HG02870 (cell line): Measurements from ENCODE around the gene LY86.
A peak's percentile ranks its signal among the peaks of the same experiment; 100 is the strongest.

ENCODE experiments used
- ATAC-seq: cut with Tn5 transposase; IDR thresholded peaks from one replicate; pipeline ENCODE4 v1.9.1; 2021; ENCODE audit warnings: mild to moderate bottlenecking, moderate library complexity; ENCODE audit not compliant: unreplicated experiment

Gene LY86

DNA sequence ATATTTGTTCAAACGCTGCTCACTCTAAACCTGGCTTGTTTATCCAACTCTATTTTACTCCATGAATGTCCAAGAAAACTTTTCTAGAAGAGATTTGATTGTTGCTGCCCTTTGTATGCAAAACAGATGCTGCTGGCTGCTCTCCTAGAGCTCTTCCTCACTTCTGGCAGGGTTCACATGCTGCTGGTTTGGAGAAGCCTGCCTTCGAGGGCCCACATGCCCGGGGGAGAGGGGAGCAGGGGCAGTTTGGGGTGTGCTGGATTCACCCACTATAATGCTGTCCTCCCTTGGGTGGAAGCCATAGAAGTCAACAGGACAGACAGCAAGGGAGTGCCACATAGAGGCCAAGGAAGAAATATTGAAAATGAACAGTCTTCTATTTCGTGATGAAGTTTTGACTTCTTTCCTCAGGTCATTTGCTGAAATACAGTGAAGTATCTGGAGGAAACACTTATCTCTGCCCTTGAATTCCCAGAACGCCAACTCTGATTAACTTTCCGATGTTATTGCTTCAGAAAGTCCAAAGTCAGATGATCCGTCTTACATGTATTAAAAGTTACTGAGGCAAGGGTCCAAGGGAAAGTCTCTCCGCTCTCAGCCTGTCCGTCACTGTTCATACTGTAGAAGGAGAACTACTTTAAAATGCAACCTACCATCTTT is 32.4 kb downstream of the LY86 start:
- ATAC-seq, result no peak

- ATAC-seq, result no peak
Observed at GRCh38 chr6:6622501-6622900, 34.0 kb downstream of the LY86 start.

- no peak for ATAC-seq
Observed at GRCh38 chr6:6623553-6623952, 35.0 kb downstream of the LY86 start.

GRCh38 chr6:6624269-6624990 is 35.9 kb downstream of the LY86 start:
- no peak for ATAC-seq

DNA sequence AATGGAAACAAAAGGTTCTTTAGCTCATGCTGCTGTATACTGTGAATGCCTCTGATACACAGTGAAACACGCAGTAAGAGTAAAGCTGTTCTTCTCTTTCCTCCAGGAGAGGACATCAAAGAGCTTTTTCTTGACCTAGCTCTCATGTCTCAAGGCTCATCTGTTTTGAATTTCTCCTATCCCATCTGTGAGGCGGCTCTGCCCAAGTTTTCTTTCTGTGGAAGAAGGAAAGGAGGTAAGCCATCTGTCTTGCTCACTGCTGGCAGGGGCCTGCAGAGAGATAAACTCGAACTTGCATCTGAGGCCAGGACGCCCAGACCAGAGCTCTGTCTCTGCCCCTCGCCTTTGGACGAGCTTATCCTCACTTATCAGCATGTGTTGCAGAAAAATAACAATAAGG is 37.7 kb downstream of the LY86 start:
- ATAC-seq, result no peak

DNA sequence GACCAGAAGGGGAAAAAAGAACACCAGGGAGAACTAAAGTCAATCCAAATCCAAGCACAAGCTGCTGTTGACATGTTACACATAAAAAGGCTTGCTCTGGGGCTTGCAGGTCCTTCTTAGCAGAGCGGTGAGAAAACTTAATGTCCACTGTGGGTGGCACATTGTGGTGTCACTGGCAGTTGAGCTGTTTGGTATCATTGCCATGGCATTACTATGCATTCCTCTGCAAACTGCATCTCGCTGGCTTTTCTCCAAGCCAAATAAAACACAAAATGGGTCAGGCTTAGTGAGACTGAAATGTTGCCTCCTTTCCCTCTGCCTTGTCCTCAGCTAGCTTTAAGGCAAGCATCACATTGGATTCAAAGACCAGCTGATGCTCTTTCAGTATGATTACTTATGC is 40.9 kb downstream of the LY86 start:
- ATAC-seq, result no peak

DNA sequence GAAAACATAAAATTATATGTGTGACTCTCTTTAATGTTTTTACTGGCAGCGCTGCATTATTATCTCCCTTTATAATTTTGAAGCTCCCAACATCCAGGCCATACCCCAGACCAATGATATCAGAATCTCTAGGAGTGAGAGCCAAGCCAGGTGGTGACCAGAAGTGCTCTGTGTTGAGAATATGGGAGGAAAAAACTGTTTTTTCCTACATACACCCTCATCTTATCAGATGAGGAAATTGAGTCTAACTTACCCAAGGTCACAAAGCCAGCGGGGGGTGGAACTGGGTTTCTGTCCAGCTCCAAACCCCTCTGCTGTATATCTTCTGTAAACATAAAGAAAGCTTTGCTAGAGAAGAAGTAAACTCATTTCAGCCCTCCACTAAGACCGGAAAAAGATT is 42.5 kb downstream of the LY86 start:
- no peak for ATAC-seq

DNA sequence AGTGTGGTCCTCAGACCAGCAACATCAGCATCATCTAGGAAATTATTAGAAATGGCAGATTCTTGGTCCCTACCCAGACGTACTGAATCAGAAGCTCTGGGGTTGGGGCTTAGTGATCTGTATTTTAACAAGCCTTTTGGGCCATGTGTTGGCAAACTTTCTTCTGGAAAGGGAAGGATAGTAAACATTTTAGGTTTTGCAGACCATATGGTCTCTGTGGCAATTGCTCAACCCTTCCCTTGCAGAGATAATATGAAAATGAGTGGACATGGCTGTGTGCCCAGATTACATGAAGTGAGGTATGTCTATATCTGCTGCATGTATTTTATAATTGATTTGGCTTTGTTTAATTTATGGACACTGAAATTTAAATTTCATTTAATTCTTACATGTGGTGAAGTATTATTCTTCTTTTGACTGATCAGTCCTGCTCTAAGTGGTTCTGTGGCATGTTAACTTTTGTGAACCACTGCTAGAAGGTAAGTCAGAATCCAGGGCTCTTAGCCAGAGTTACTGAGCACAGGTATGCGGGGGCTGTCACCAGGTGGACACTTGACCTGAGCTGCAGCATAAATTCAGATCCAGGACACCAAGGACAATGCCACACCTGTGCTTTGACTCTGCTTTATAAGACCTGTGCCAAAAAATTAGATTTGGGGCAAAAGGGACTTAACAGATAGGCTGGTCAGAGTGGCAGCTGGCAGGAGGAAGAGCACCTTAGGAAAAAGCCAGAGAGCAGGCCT is 43.2 kb downstream of the LY86 start:
- no peak for ATAC-seq

DNA sequence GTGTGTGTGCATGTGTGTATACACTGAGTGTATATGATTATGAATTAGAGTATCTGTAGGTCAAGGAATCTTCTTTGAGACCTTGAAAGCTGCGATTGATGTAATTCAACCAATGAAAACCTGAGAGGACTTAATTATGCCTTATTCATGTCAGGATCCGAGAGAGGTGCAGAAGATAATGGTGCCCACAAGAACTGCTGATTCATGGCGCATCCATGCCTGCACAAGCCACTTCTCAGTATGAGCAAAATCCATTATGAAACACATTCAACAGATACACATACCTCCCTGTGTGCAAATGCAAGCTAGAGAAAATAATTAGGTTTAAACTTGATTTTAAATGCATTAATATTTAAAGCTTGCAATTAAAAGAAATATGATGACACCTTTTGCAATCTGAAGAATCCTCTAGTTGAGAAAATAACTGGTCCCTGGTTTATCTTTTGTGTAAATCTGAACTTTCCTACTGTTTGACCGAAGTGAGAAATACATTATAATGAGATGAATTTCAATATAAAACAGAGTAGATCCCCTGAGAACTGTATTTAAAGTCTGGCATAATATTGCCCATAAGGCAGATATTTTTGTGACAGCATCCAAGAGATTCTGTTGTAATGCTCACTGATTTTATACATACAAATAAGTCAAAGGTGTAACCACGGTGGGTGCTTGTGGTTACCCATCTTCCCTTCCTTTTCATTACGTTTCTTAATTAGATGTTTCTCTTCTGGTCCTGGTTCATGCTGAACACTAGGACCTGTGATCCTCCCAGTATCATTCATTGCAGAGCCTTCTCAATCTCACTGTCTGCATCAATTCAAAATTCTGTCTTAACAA is 45.6 kb downstream of the LY86 start:
- ATAC-seq, result no peak

- ATAC-seq, result no peak
Observed at GRCh38 chr6:6634735-6635075, 46.2 kb downstream of the LY86 start.

GRCh38 chr6:6635291-6635690 is 46.8 kb downstream of the LY86 start:
- ATAC-seq, result peak; percentile 60

GRCh38 chr6:6635869-6636268 is 47.3 kb downstream of the LY86 start:
- ATAC-seq, result no peak

DNA sequence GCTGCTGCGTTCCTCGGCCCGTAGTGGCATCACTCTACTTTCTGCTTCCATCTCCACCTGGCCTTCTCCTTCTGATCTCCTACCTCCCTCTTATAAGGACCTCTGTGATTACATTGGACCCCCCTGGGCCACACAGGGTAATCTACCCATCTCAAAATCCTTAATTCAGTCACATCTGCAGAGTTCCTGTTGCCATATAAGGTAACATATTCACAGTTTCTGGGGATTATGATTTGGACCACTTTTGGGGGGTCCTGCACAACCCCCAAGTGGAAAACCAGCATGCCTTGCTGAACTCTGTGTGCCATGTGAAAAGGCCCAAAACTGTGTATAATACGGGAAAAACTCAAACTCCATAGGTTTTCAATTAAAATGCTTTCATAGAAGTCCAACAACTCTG is 51.1 kb downstream of the LY86 start:
- ATAC-seq, result no peak

DNA sequence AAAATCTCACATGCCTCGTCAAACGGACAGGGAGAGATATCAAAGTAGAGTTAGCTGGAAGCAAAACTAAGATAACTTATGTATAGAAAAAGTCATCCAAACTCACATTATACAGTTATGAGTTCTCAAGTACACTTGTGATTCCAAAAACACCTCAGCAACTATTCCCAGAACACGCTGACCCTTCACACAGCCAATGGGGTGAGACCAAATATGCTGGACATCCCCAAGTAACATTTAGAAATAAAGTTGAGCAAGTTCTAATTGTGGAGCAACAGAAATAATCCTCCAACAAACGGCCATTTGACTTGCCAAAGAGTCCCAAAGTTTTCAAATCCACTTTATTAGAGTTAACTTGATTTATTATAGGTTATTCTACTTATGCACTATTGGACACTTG is 52.4 kb downstream of the LY86 start:
- ATAC-seq, result no peak

GRCh38 chr6:6643398-6643797 is 54.9 kb downstream of the LY86 start:
- ATAC-seq, result peak; percentile 90

GRCh38 chr6:6645261-6645917 is 56.9 kb downstream of the LY86 start:
- no peak for ATAC-seq

DNA sequence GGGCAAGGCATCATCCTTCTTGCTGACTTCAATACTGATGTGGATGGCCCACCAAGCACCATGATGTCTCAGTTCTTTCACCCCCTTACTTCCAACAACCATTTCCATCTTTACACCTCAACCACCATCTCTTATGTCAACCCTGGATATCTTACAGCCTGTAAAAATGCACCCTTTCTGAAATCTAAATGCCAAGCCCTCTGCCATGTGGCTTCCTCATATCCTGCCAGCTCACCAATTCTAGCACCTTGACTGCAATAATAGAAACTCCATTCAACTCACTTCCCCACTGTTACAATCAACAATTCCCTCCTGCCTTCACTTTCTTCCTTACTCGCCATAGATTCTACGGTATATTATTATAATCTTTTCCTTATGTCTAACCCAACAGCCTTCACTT is 57.9 kb downstream of the LY86 start:
- no peak for ATAC-seq

DNA sequence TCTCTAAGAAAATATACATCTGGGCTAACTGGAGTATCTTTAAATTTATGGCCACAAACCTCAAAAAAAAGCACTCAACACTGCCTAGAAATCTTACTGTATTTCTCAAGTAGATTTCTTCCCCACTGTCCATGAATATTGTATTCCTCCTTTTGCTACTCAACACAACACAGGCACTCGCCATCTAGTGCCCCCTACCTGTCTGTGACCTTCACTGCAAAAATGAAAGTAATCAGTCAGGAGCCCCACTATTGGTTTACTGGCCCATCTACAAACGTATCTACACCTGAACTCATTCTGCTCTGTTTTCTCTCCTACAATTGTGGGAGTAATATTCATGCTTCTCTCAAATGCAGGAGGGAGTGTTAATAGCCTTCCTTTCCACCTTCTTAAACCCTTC is 58.3 kb downstream of the LY86 start:
- no peak for ATAC-seq

GRCh38 chr6:6648692-6649343 is 60.3 kb downstream of the LY86 start:
- no peak for ATAC-seq

- no peak for ATAC-seq
Observed at GRCh38 chr6:6649824-6650349, 61.4 kb downstream of the LY86 start.
